GM21515 (cell line): ENCODE measurements around the gene SLIT3.

Source experiments
- ATAC-seq: cut with Tn5 transposase; IDR thresholded peaks from one replicate; pipeline ENCODE4 v1.9.1; 2021; ENCODE audit not compliant: unreplicated experiment

The SLIT3 gene

GRCh38 chr5:168620807-168621206, 680.1 kb downstream of the SLIT3 start:
- ATAC-seq: no peak

- ATAC-seq: no peak
These were observed 686.3 kb downstream of the SLIT3 start for GRCh38 chr5:168614661-168615060.

- ATAC-seq: no peak
These were observed 686.9 kb downstream of the SLIT3 start for GRCh38 chr5:168613996-168614395.

- ATAC-seq: no peak
These were observed 687.5 kb downstream of the SLIT3 start for GRCh38 chr5:168613396-168613795.

- no peak for ATAC-seq
These were observed 687.9 kb downstream of the SLIT3 start for GRCh38 chr5:168612996-168613395.

GRCh38 chr5:168612123-168612522, 688.8 kb downstream of the SLIT3 start:
- no peak for ATAC-seq
